NCI-H2171 (cell line): ENCODE measurements around the gene MYEOV.

ENCODE experiments used
- DNase-seq: peaks from one replicate; lab custom pipeline; 2025; lab: John Stamatoyannopoulos, UW

The MYEOV gene

DNA sequence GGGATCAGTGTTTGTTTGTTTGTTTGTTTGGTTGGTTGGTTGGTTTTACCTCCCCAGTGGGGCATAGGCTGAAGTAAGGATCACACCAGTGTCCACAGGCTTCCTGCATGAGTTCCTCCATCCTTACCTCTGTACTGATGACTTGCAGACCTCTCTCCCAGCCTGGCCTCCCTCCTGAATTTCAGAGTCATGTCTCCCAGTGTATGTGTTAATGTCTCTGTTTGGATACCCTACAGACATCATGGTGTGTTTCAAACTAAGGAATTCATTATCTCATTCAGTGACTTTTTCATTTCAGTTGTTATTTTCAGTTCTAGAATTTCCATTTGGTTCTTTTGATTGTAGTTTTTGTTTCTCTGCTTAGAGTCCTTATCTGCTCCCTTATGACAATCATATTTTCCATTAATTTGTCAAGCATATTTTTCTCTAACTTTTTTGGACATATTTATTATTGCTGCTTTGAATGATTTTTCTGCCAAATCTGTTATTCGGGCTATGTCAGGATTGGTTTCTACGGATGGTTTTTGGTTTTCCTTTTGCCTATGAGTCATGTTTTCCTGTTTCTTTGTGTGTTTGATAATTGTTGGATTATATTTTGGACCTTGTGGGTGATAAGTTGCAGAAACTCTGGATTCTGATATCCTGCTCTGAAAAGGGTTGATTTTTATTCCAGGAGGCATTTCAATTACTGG is 23.6 kb downstream of the MYEOV start:
- no peak for DNase-seq

DNA sequence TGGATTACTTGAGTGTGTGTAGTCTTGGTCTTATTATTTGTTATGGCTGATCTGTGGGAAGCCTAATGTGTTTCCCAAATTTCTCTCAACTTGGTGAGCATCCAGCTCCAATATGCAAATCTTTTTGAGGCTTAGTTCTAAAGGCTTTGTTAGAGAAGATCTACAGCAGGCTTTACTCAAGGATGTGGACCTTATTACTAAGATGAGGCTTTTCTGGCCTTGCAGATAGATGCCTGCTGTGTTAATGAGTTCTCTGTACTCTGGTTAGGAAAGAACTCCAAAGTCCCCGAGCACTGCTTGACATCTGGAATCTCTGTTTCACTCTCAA is 24.1 kb downstream of the MYEOV start:
- DNase-seq: no peak

DNA sequence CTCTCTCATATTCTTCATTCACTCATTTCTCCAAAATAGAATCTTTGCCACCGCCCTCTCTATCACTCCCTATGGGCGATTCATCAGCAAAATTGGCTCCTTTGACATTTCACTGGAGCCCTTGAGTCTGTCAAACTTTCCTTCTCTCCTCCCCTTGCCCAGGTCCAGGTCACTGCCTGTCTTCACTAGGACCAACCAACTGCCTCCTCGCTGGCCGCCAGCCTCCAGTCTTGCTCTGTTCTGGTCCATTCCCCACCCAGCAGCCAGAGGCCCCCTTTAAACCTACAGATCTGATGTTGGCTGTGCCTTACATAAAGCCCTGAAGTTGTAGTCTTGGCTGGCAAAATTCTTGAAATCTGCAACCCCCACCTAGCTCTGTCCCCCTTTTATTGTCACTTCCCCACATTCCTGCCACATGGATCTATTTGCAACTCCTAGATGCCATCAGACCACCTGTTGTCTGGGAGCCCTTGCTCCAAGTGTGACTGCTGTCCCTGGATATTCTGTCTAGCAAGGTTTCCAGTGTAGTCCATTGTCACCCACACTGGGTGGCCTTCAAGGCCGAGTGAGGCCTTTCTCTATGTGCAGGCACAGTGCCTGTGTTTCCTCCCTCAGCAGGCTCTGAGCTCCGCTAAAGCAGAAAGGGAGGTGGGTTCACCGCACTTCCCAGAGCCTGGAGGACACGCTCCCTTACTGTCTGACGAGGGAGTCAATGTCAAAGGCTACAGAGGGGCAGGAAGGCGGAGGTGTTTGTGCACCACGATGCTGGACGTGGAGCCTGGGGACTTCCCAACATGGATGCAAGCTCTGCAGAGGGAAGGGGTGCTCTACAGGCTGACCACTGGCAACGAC is 25.5 kb downstream of the MYEOV start:
- no peak for DNase-seq

DNA sequence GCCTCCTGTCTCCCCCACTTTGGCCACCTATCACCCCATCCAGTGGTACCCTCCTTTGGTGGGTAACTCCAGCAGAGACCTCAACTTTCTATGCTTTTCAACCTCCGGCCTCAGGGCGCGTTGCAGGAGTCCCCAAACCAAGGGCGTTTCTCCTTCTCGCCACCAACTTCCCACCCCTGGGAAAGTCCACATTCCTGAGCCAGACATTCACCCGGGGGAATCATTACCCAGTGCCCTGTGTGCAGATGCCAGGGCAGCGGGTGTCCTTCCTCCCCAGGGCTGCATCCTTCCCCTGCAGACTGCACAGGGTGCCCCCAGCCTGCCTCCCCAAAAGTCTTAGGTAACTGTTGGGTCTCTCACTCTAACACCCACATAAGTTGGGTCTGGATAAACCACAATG is 26.4 kb downstream of the MYEOV start:
- DNase-seq: no peak

DNA sequence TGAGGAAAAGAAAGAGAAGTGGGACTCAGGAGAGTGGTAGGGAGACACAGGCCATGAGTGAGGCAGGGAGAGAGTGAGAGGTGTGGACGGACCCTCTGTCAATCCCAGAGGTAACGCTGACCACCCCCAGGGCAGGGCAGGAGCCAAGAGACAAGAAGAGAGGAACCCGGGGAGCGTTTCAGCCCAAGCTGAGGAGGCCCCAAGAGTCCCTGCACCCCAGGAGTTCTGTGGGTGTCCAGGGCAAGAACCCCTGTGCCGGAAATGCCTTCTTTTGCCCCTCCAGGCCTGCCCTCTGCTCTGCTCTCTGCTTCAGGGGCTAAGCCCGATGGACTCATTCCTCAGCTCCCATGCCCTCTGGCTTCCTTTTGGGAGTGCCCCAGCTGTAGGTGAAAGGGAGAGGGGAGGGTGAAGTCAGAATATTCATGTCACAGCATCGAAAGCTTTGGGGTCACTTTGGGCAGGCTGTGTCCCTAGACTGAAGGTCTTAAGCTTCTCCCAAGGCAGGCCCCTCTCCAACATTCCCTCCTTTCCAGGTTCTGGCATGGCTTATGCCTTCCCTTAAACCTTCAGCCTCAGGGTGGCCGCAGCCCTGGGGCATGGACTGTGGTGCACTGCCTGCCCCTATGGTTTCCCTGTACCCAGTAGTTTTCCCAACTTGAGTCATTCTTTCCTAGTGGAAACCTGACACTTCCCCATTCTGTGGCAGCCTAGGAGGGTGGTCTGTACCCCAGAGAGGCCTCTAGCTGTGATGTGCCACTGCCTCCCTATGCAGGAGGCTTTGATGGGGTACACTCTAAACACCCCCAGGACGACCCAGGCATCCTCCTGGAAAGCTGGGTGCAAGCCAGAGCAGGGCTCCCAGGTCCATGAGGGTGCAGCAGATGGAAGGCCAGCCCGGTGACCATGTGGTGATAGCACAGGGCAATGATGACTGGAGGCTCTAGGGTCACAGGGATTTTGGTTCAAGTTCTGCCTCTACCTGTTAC is 27.1 kb downstream of the MYEOV start:
- no peak for DNase-seq

DNA sequence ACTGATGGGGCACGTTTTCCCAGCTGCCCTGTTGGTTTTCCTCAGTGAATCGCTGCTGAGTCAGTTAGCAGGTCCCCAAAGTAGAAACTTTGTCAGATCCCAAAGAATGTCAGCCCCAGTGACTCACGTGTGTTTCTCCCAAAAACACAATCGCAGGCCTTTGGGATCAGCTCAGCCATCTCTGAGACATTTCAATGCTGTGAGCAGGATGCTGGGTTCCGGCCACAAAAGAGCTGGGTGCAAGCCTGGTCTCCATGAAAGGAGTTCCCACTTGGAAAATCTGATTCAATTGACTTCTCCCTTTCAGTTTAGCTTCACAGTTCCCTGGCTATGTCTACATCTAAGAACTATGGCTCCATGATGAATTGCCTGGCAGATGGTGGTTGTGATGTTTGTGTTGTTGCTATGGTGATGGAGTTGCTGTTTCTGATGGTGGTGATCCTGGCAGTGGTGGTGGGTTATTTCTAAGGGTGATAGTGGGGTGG is 28.0 kb downstream of the MYEOV start:
- peak; percentile 32 for DNase-seq

DNA sequence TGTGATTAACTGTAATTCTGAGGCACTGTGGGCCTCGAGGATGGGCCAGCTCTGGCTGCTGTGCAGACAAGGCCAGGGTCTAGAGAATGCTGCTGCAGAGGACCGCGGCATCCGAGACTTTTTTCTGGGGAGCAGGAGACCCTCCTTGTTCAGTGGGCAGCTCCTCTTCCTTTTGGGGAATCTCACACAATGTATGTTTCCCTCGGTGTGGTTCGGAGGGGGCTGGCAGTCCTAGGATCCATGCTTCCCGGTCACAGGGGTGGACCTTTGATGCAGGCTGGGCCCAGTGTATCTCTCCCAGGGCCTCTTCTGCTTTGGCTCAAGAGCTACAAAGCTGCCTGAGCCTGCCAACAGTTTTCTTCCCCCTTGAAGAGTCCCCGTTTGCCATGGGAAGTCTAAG is 31.5 kb downstream of the MYEOV start:
- no peak for DNase-seq

DNA sequence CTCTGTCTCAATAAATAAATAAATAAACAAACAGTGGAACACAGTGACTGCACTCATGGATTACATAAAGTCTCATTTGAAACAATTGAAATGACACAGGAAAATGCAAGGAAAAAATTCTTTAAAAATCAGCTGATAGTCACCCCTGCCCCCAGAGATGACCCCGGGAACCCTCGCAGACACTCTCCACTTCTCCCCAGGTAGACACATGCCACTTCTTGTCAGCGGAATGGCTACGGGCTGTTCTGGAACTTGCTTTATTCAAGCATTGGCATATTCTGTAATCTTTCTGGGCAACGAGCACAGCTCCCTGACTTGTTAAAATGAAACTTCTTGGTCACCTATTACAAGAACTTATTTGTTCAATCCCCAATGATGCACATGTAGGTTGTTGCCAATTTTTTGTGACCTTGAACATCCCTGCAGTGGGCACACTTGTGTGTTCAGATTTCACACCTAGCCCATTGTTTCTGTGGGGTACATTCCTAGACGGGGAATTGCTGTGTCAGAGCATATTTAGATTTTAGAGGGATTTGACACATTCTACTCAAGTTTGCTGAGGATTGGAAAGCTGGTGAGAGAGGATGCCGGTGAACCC is 32.8 kb downstream of the MYEOV start:
- no peak for DNase-seq

DNA sequence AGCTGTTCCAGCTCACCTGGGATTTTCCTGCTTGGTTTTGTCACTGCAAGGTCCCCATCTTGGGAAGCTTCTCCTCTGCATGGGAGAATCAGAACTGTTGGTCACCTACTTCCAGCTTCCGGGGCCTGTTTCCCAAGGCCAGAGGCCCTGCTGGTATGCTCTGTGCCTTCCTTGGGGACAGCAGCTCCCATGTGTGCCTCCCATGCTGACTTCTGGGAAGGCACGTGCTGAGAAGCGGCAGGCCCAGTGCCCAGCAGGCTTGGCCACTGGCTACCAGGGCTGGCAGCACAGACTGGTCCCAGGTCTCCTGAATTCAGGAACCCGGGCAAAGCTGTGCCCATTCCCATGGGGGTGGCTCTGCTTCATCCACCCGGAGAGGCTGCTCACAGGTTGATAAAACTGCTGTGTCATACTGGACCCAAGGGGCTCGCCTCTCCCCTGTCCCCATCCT is 33.8 kb downstream of the MYEOV start:
- DNase-seq: no peak

DNA sequence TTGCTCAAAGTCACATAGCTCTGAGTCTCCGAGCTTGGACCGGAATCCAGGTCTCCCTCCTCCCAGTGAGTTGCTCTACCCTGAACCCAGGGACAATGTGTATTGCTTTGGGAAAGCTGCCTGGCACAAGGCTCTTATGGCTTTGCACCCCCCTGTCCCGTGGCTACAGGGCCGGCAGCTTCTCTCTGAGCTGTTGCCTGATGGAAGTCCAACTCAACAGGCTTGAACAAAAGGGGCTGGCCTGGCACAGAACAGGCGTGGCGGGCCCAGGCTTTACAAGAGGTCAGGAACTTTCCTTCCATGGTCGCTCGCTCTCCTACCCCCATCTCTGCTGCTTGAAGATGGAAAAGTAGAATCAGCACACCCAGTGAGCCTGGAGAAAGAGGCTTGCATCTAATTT is 34.3 kb downstream of the MYEOV start:
- DNase-seq: no peak

DNA sequence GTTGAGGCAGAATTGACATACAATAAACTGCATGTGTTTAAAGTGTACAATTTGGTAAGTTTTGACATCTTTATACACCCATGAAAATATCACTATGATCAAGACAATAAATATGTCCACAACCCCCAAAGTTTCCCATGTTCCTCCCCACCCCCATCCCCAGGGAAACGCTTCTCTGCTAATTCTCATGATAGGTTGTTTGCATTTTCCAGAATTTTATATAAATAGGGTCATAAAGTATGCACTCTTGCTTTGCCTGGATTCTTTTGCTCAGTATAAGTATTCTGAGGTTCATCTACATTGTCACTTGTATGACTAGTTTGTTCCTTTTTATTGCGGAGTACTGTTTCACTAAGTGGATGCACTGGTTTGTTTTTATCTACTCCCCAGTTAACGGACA is 35.6 kb downstream of the MYEOV start:
- no peak for DNase-seq

DNA sequence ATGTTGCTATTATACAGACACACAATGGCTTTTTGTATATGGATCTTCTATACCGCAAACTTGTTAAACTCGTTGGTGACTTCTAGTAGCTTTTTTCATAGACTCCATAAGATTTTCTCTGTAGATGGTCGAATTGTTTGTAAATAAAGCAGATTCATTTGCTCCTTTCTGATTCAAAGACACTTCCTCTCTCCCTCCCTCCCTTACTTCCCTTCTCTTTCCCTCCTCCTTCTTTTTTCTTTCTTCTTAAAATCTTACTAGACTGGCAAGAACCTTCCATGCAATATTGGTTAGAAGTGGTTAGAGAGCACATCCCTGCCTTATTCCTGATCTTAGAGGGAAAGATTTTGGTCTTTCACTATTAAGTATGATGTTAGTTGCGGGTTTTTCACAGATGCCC is 36.4 kb downstream of the MYEOV start:
- no peak for DNase-seq

DNA sequence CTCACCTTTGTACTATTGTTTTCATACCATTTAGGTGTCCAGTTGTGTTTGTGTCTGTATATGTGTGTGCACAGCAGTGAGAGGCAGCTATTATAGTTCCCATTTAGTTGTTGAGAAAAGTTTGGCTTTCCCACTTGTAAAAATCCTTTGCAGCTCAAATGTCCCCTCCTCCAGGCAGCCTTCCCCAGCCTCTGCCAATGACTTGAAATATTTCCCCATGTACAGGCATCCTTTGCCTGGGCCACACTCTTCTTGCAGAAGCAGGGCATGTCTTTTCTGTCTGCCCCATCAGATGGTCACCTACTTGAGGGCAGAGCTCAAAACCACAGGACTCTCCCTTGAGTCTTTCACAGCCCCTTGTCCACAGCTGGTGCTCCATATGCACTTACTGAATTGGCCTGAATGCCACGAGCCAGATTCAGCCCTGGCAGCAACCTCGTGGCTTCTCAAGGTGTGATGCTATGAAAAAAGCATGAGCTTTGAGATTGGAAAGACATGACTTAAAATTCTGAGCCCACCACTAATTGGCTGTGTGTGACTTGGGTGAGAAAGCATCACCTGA is 39.3 kb downstream of the MYEOV start:
- no peak for DNase-seq

DNA sequence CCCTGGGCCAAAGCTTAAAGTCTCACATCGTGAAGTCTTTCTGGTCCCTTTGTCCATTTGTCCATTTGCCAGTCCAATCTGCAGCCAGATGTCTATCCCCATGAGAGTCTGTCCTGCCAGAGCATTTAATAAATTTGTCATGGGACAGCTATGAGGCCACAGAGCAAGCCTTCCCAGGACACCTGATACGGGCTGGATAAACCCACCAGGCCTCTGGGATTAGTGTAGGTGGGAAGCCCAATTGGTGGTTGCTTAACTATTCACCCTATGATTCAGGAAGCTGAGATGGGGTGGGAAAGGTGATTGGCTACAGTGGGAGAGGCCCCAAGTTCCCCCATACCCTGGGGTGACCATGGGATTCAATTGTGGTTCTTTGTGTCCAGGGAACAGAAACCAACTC is 39.9 kb downstream of the MYEOV start:
- DNase-seq: no peak

DNA sequence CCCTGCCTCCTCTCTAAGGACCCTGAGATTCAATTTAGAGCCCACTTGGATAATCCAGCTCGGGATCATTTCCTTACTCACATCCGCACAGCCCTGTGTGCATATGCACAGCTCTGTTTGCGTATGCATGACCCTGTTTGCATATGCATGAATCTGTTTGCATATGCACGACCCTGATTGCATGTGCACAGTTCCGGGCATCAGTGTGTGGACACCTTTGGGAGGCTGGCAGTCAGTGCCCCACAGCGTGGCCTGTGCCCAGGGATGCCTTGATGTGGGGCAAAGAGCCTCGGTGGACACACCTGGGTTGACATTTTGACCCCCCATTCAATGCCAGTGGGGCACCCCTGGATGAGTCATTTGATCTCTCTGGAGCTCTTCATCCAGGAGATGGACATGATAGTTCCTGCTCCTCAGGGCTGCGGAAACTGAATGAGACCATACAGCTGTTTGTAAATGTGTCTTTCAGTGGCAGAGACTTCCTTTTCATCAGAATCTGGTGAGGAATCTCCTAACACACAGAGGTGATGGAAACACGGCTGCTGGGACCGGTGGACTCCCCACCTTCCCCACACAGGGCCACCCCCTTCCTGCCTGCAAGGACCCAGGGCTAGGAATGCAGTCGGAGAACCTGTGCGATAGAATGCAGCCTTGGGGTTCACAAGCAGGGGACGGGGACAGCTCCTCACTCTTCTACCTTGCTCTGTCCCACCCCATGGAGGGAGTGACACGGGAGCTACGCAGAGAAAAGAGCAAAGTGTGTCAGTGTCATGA is 41.2 kb downstream of the MYEOV start:
- no peak for DNase-seq

DNA sequence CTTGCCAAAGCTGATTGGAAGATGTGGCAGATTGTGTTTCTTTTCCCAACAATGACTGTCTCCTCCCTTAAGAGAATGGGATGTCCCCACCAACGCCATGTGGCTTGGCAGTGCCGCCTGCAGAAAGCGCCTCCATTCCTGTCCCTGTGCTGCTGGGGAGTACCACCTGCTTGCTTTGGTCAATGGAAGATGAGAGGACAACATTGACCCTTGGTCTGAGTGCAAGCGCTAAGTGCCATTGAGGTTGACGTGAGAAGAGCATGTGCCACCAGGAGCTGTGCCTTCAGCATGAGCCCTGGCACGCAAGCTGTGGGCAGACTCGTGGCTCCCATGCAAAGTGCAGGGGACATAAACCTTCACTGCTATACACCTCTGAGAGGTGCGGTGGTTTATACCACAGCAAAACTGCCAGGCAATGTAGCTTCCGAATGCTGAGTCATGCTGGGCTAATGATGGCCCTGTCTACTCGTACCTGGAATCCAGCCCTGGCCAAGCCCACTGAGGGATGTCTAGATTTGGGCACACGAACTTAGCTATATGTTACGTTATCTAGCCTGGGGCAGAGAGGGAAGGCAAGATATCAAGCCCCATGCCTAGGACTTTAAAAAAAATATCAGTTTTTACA is 41.9 kb downstream of the MYEOV start:
- DNase-seq: no peak

DNA sequence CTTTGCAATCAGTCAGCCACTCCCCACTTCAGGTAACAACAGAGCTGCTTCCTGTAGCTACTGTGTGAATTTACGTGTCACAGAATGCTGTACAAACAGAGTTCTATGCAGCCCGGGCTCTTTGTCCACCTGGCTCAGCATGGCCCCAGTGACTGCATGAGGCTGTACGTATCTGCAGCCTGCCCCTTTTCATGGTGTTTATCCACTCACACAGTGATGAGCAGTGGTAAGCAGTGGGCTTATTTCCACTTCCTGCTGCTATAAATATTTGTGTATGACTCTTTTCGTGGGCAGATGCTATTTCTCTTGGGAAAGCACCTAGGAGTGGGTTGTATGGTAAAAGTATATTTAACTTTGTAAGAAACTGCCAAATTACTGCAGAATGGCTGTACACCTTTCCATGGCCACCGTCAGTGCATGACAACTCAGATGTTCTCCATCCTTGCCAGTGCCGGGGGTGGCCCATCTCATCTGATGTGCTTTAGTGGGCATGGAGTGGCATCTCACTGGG is 43.3 kb downstream of the MYEOV start:
- no peak for DNase-seq

DNA sequence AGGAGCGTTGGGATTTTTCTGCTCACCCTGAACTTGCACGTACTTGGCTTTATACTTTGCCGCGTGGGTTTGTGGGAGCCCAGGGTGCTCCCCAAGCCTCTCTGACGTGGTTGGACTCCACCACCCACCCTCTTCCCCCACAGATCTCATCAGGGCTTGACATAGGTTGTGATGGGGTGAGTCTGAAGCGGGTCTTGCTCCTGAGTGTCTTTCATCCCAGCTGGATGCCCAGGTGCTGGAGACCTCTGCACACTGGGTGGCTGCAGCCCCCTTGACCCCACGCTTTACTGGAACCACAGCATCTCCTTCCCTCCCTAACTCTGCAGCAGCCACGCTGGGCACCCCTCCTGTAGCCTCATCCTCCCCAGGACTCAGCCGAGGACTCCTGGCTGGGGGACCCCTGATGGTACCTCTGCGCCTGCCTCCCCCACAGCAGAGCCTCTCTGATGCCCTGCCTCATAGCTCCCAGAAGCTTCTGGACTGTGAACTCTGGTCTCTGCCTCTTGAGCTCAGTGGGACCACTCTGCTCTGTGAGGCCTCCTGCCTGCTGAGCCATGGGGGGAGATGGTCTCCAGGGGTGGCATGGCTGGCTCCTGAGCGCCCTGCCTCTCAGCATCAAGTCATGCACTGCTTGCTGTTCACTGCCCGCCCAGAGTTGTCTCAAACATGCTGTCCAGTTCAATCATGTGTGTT is 45.2 kb downstream of the MYEOV start:
- DNase-seq: no peak

DNA sequence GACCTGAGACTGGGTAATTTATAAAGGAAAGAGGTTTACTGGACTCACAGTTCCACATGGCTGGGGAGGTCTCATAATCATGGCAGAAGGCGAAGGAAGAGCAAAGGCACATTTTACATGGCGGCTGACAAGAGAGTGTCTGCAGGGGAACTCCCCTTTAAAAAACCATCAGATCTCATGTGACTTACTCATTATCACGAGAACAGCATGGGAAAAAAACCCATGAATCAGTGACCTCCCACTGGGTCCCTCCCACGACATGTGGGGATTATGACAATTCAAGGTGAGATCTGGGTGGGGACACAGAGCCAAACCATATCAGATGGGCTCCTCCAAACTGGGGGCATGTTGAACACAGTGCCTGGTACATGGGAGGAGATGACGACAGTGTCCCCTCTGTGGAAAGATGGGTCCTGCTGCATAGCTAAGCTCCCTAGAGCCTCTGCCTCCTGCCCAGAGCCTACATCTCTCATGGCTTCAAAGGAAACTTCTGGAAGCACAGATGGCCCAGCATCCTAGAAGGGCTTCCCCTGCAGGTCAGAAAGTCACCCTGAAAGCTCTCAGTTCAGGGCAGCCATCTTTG is 46.1 kb downstream of the MYEOV start:
- no peak for DNase-seq
